Small intestine (tissue), 7 donors: ENCODE data around the gene NEURL1B. TPM values are rescaled to one million over a fixed set of nuclear protein-coding genes. Genes with fewer than 3 reads are reported as not detected.

Source experiments
- DNase-seq, 2 donors: peaks; one replicate each; pipeline versions ENCODE4 v3.0.0 to v3.0.0-alpha.2; 2013
- FAIRE-seq: peaks from 2 replicates; lab custom pipeline; 2012; peaks lifted over from hg19 to GRCh38; lab: Jason Lieb, UNC
- H3K27ac ChIP-seq, 3 donors: one replicate each; pipeline ENCODE4 v1.5.1; 2013; ENCODE audit warnings: low read length in 2 of 3, mild to moderate bottlenecking in 2 of 3, control low read depth in 1 of 3, inconsistent platforms in 1 of 3, low read depth in 1 of 3, moderate library complexity in 1 of 3
- H3K27me3 ChIP-seq, 3 donors: one replicate each; pipeline ENCODE4 v1.6.1; 2013; ENCODE audit warnings: low read length in 3 of 3, inconsistent platforms in 1 of 3; ENCODE audit not compliant: control insufficient read depth in 3 of 3, insufficient read depth in 3 of 3
- H3K36me3 ChIP-seq, 3 donors: one replicate each; pipeline ENCODE4 v1.6.1; 2013; ENCODE audit warnings: low read length in 3 of 3, inconsistent platforms in 1 of 3, low read depth in 1 of 3, mild to moderate bottlenecking in 1 of 3, moderate library complexity in 1 of 3; ENCODE audit not compliant: control insufficient read depth in 3 of 3, insufficient read depth in 2 of 3
- H3K4me1 ChIP-seq, 3 donors: one replicate each; pipeline ENCODE4 v1.6.1; 2013; ENCODE audit warnings: low read length in 2 of 3, inconsistent platforms in 1 of 3, low read depth in 1 of 3, mild to moderate bottlenecking in 1 of 3, moderate library complexity in 1 of 3; ENCODE audit not compliant: control insufficient read depth in 3 of 3, insufficient read depth in 2 of 3
- H3K4me3 ChIP-seq, 3 donors: one replicate each; pipeline ENCODE4 v1.5.1; 2013; ENCODE audit warnings: low read length in 3 of 3, control low read depth in 1 of 3, inconsistent platforms in 1 of 3, low read depth in 1 of 3, mild to moderate bottlenecking in 1 of 3, moderate library complexity in 1 of 3
- H3K9me3 ChIP-seq, 2 donors: one replicate each; pipeline ENCODE4 v1.6.1; 2013; ENCODE audit warnings: low read depth in 1 of 2, low read length in 1 of 2; ENCODE audit not compliant: control insufficient read depth in 2 of 2, insufficient read depth in 1 of 2
- WGBS, 3 donors: extraction: QIAGEN DNeasy Blood & Tissue Kit; methylation state at CpG; one replicate each; pipeline ENCODE4 v1.1.7; 2013; 5-methylcytosine and 5-hydroxymethylcytosine counted together
- polyA plus RNA-seq, 4 donors: library from polyadenylated mRNA; stranded (reverse) in 3 of 4; unstranded in 1 of 4; fragments of 200-250 nt in 3 of 4; fragments of 120-200 nt in 1 of 4; gene quantifications; one replicate each; pipeline versions ENCODE4 v1.2.1 to v1.2.3, GENCODE V29; 2013
- donor health status: healthy with polysubstance abuse.
- donor health status: control.
- donor health status: control.
- donor health status: Bipolar disorder and iron deficiency.
- donor health status: healthy.

Gene NEURL1B
- polyA plus RNA-seq, 4 donors = 2.7 to 21.0 (median 10.9) TPM

- WGBS, 3 donors = 1 to 3% (median 2%) methylated on average over 44 to 73 of the region's 73 CpGs
- peak overlapping the region; percentile 53 to 71 (median 59) for H3K27ac ChIP-seq
- no peaks in the 10 kb centered on the region for H3K27me3 ChIP-seq
- FAIRE-seq = no peak
- peaks cover 5 to 38% (median 8%) of the 10 kb centered on the region in 3 donors for H3K4me1 ChIP-seq
- no peak for DNase-seq
- no peaks in the 10 kb centered on the region for H3K9me3 ChIP-seq
- H3K36me3 ChIP-seq = peaks cover 0 to 19% (median 0%) of the 10 kb centered on the region in 3 donors
- H3K4me3 ChIP-seq = peak overlapping the region; percentile 46 to 78 (median 71)
Observed at GRCh38 chr5:172641359-172642050, 442 bp downstream of the NEURL1B start.

GRCh38 chr5:172642051-172642409 is 967 bp downstream of the NEURL1B start:
- FAIRE-seq = no peak
- DNase-seq = no peak
- 13 to 23% (median 14%) methylated on average over 14 of the region's 14 CpGs for WGBS, 3 donors
- H3K36me3 ChIP-seq = peaks cover 0 to 22% (median 0%) of the 10 kb centered on the region in 3 donors
- H3K4me1 ChIP-seq = peaks cover 5 to 43% (median 8%) of the 10 kb centered on the region in 3 donors
- H3K9me3 ChIP-seq = no peaks in the 10 kb centered on the region
- peak overlapping the region; percentile 46 to 78 (median 71) for H3K4me3 ChIP-seq
- no peaks in the 10 kb centered on the region for H3K27me3 ChIP-seq
- H3K27ac ChIP-seq = peak overlapping the region in 2 of 3 donors; percentile 39 to 71

GRCh38 chr5:172642486-172642885 is 1.4 kb downstream of the NEURL1B start:
- H3K4me3 ChIP-seq = peak overlapping the region in 2 of 3 donors; percentile 71 to 78
- peak in 1 of 2 donors; percentile 30 for DNase-seq

GRCh38 chr5:172642926-172643871 is 2.1 kb downstream of the NEURL1B start:
- 43 to 51% (median 45%) methylated on average over 16 of the region's 16 CpGs for WGBS, 3 donors
- Histone ChIP-seq H3K27me3 (no peaks in the 10 kb centered on the region), H3K36me3 (peaks cover 0 to 30% (median 0%) of the 10 kb centered on the region in 3 donors), H3K9me3 (no peaks in the 10 kb centered on the region), H3K4me3 (peak overlapping the region in 1 of 3 donors; percentile 78), H3K4me1 (peaks cover 5 to 55% (median 19%) of the 10 kb centered on the region in 3 donors), H3K27ac (peak overlapping the region in 2 of 3 donors; percentile 39 to 71)
- no peak for FAIRE-seq
- DNase-seq = no peak

More at GRCh38 chr5:172642486-172642885, 1.4 kb downstream of the NEURL1B start:
- Histone ChIP-seq H3K9me3 (no peaks in the 10 kb centered on the region), H3K36me3 (peaks cover 0 to 27% (median 0%) of the 10 kb centered on the region in 3 donors), H3K4me1 (peaks cover 5 to 48% (median 12%) of the 10 kb centered on the region in 3 donors), H3K27ac (peak overlapping the region in 2 of 3 donors; percentile 39 to 71), H3K27me3 (no peaks in the 10 kb centered on the region)
- FAIRE-seq = no peak
- WGBS, 3 donors = 34 to 45% (median 40%) methylated on average over 4 of the region's 4 CpGs

GRCh38 chr5:172644266-172644665 is 3.2 kb downstream of the NEURL1B start:
- DNase-seq (peak; percentile 87 to 98), FAIRE-seq (no peak)
- H3K27ac ChIP-seq = peak overlapping the region; percentile 20 to 39 (median 28)
- H3K4me3 ChIP-seq = no peak overlapping the region
- no peaks in the 10 kb centered on the region for H3K9me3 ChIP-seq
- WGBS, 3 donors = 16 to 40% (median 23%) methylated on average over 6 of the region's 6 CpGs
- no peaks in the 10 kb centered on the region for H3K27me3 ChIP-seq
- H3K4me1 ChIP-seq = peaks cover 5 to 58% (median 20%) of the 10 kb centered on the region in 3 donors
- peaks cover 0 to 36% (median 0%) of the 10 kb centered on the region in 3 donors for H3K36me3 ChIP-seq

GRCh38 chr5:172644711-172645110 is 3.6 kb downstream of the NEURL1B start:
- H3K4me1 ChIP-seq = peaks cover 5 to 60% (median 20%) of the 10 kb centered on the region in 3 donors
- 69 to 76% (median 76%) methylated on average over 8 of the region's 8 CpGs for WGBS, 3 donors
- H3K27ac ChIP-seq = peak overlapping the region; percentile 20 to 39 (median 28)
- DNase-seq = no peak
- FAIRE-seq = no peak
- H3K9me3 ChIP-seq = no peaks in the 10 kb centered on the region
- peaks cover 0 to 39% (median 0%) of the 10 kb centered on the region in 3 donors for H3K36me3 ChIP-seq
- H3K27me3 ChIP-seq = no peaks in the 10 kb centered on the region
- H3K4me3 ChIP-seq = no peak overlapping the region

GRCh38 chr5:172645271-172646055 is 4.4 kb downstream of the NEURL1B start:
- no peaks in the 10 kb centered on the region for H3K9me3 ChIP-seq
- no peak overlapping the region for H3K27ac ChIP-seq
- no peak for DNase-seq
- peaks cover under 1 to 59% (median 20%) of the 10 kb centered on the region in 3 donors for H3K4me1 ChIP-seq
- no peak for FAIRE-seq
- peaks cover 0 to 46% (median 0%) of the 10 kb centered on the region in 3 donors for H3K36me3 ChIP-seq
- WGBS, 3 donors = 80 to 84% (median 83%) methylated on average over 11 of the region's 11 CpGs
- H3K4me3 ChIP-seq = no peak overlapping the region
- H3K27me3 ChIP-seq = no peaks in the 10 kb centered on the region
